Sigmoid colon (tissue), 4 donors: ENCODE results near the gene EMP2.

Source experiments
- CTCF ChIP-seq, 4 experiments: fragments of 450-650 bp in 3 of 4; fragments of 200-600 bp in 1 of 4; IDR thresholded peaks; one replicate each; pipeline ENCODE4 v1.5.1; 2016 to 2019; ENCODE audit warnings: antibody characterized with exemption in 4 of 4, mild to moderate bottlenecking in 3 of 4, moderate library complexity in 2 of 4
- EP300 ChIP-seq, 4 donors: sonication (generic); formaldehyde crosslinking; IDR thresholded peaks; one replicate each; pipeline ENCODE4 v1.6.1; 2017; ENCODE audit warnings: antibody characterized with exemption in 4 of 4
- POLR2AphosphoS5 ChIP-seq, 4 donors: sonication (generic); formaldehyde crosslinking; IDR thresholded peaks; one replicate each; pipeline ENCODE4 v1.6.1; 2017; ENCODE audit warnings: antibody characterized with exemption in 4 of 4

GRCh38 chr16:10566613-10567012 lies 13.8 kb downstream of the EMP2 start:
- no peak for TF ChIP-seq EP300 (IDR thresholded peaks at IDR 0.05)
- no peak for TF ChIP-seq CTCF (IDR thresholded peaks at IDR 0.05)
- no peak for TF ChIP-seq POLR2AphosphoS5 (IDR thresholded peaks at IDR 0.05)
